WTC11 (cell line): ENCODE results near the gene CT47C1. TPM values are rescaled to one million over a fixed set of nuclear protein-coding genes. Genes with fewer than 3 reads are reported as not detected.

Source experiments
- ATAC-seq: fragments of 200-7000 bp; cut with Tn5 transposase; 2 replicates; pipeline ENCODE4 v1.10.0; 2021; ENCODE audit warnings: mild to moderate bottlenecking, moderate library complexity
- CTCF ChIA-PET: fragments of 300-600 bp; sonication (Branson Sonifier 250); formaldehyde crosslinking; loops from one replicate; lab custom pipeline; 2021; ENCODE audit warnings: antibody characterized with exemption; lab: Charles Lee
- POLR2A ChIA-PET: fragments of 350-600 bp; sonication (Branson Sonifier 250); formaldehyde crosslinking; loops from one replicate; lab custom pipeline; 2021; ENCODE audit warnings: antibody characterized with exemption; lab: Charles Lee
- DNase-seq: peaks from one replicate; pipeline ENCODE4 v3.0.0; 2021; ENCODE audit warnings: low spot score
- H3K27ac Mint-ChIP-seq: 2 replicates; pipeline ENCODE4 v1.8.0; 2021; ENCODE audit warnings: mixed read lengths
- H3K27me3 Mint-ChIP-seq: 2 replicates; pipeline ENCODE4 v1.8.0; 2021; ENCODE audit warnings: low read depth, mild to moderate bottlenecking, moderate library complexity, mixed read lengths
- H3K36me3 Mint-ChIP-seq: 2 replicates; pipeline ENCODE4 v1.8.0; 2021; ENCODE audit warnings: mixed read lengths
- H3K4me1 Mint-ChIP-seq: 2 replicates; pipeline ENCODE4 v1.8.0; 2022; ENCODE audit warnings: mixed read lengths
- H3K4me3 Mint-ChIP-seq: 2 replicates; pipeline ENCODE4 v1.8.0; 2021; ENCODE audit warnings: mild to moderate bottlenecking, moderate library complexity, mixed read lengths
- H3K9me3 Mint-ChIP-seq: 2 replicates; pipeline ENCODE4 v1.8.0; 2021; ENCODE audit warnings: mixed read lengths
- AR ChIP-seq: fragments of 250-450 bp; sonication (Bioruptor Pico); IDR thresholded peaks from 2 replicates; pipeline ENCODE4 v1.9.0; 2021; ENCODE audit warnings: mild to moderate bottlenecking
- ATF1 ChIP-seq: sonication (generic); formaldehyde crosslinking; IDR thresholded peaks from 2 replicates; pipeline ENCODE4 v1.8.1; 2023; ENCODE audit warnings: mild to moderate bottlenecking, moderate library complexity, missing genetic modification reagents
- CREM ChIP-seq: sonication (generic); formaldehyde crosslinking; IDR thresholded peaks from 2 replicates; pipeline ENCODE4 v1.8.1; 2022; ENCODE audit warnings: mild to moderate bottlenecking, missing genetic modification reagents, moderate library complexity
- ELF4 ChIP-seq: sonication (generic); formaldehyde crosslinking; IDR thresholded peaks from 2 replicates; pipeline ENCODE4 v1.8.1; 2022; ENCODE audit warnings: low read depth, mild to moderate bottlenecking, moderate library complexity, missing genetic modification reagents
- FOXJ3 ChIP-seq: sonication (generic); formaldehyde crosslinking; IDR thresholded peaks from 2 replicates; pipeline ENCODE4 v1.9.0; 2021; ENCODE audit warnings: missing genetic modification reagents, mild to moderate bottlenecking, borderline replicate concordance
- FOXK1 ChIP-seq: sonication (generic); formaldehyde crosslinking; IDR thresholded peaks from 2 replicates; pipeline ENCODE4 v1.8.0; 2022; ENCODE audit warnings: mild to moderate bottlenecking, moderate library complexity, missing genetic modification reagents
- IRF1 ChIP-seq: sonication (generic); formaldehyde crosslinking; IDR thresholded peaks from 2 replicates; pipeline ENCODE4 v1.8.0; 2023; ENCODE audit warnings: missing genetic modification reagents
- JUN ChIP-seq: sonication (generic); formaldehyde crosslinking; IDR thresholded peaks from 2 replicates; pipeline ENCODE4 v1.8.0; 2023; ENCODE audit warnings: mild to moderate bottlenecking, missing genetic modification reagents
- NFE2L1 ChIP-seq: sonication (generic); formaldehyde crosslinking; IDR thresholded peaks from 2 replicates; pipeline ENCODE4 v1.8.1; 2023; ENCODE audit warnings: missing genetic modification reagents
- NFYB ChIP-seq: sonication (generic); formaldehyde crosslinking; conservative IDR thresholded peaks from 2 replicates; pipeline ENCODE4 v1.8.0; 2022; ENCODE audit warnings: low read depth, missing genetic modification reagents
- PRDM15 ChIP-seq: sonication (generic); formaldehyde crosslinking; IDR thresholded peaks from 2 replicates; pipeline ENCODE4 v1.8.0; 2022; ENCODE audit warnings: missing genetic modification reagents
- SMAD4 ChIP-seq: sonication (generic); formaldehyde crosslinking; IDR thresholded peaks from 2 replicates; pipeline ENCODE4 v1.8.0; 2022; ENCODE audit warnings: mild to moderate bottlenecking, missing genetic modification reagents
- STAT6 ChIP-seq: sonication (generic); formaldehyde crosslinking; conservative IDR thresholded peaks from 2 replicates; pipeline ENCODE4 v1.8.1; 2023; ENCODE audit warnings: mild to moderate bottlenecking, low read depth, missing genetic modification reagents, moderate library complexity
- TEAD1 ChIP-seq: sonication (generic); formaldehyde crosslinking; IDR thresholded peaks from 2 replicates; pipeline ENCODE4 v1.8.0; 2022; ENCODE audit warnings: mild to moderate bottlenecking, missing genetic modification reagents
- ZMAT4 ChIP-seq: fragments of 250-450 bp; sonication (Bioruptor Pico); IDR thresholded peaks from 2 replicates; pipeline ENCODE4 v1.9.0; 2021; ENCODE audit warnings: mild to moderate bottlenecking
- ZNF138 ChIP-seq: sonication (generic); formaldehyde crosslinking; conservative IDR thresholded peaks from 2 replicates; pipeline ENCODE4 v1.8.1; 2022; ENCODE audit warnings: mild to moderate bottlenecking, moderate library complexity, missing genetic modification reagents
- ZNF219 ChIP-seq: sonication (generic); formaldehyde crosslinking; IDR thresholded peaks from 2 replicates; pipeline ENCODE4 v1.8.0; 2023; ENCODE audit warnings: missing genetic modification reagents, mild to moderate bottlenecking, borderline replicate concordance
- ZNF263 ChIP-seq: sonication (generic); formaldehyde crosslinking; IDR thresholded peaks from 2 replicates; pipeline ENCODE4 v1.8.1; 2022; ENCODE audit warnings: low read depth, mild to moderate bottlenecking, moderate library complexity, missing genetic modification reagents
- ZNF416 ChIP-seq: fragments of 250-450 bp; sonication (Bioruptor Pico); IDR thresholded peaks from 2 replicates; pipeline ENCODE4 v1.9.0; 2021; ENCODE audit warnings: mild to moderate bottlenecking, inconsistent platforms
- ZNF532 ChIP-seq: fragments of 250-450 bp; sonication (Bioruptor Pico); IDR thresholded peaks from 2 replicates; pipeline ENCODE4 v1.9.0; 2021; ENCODE audit warnings: mild to moderate bottlenecking, borderline replicate concordance
- total RNA-seq: library from RNA; stranded (reverse); gene quantifications from 3 replicates; pipeline ENCODE4 v1.2.3, GENCODE V29; 2021

CT47C1 gene
- total RNA-seq, 1 experiment from 2014 or later, result not detected

GRCh38 chrX:119071381-119071780, 1.4 kb upstream of the CT47C1 start (continued):
- TF ChIP-seq ZNF532 (CRISPR knock-in tag) (no peak), IRF1 (CRISPR knock-in tag) (no peak), NFYB (CRISPR knock-in tag) (no peak), ZNF263 (CRISPR knock-in tag) (no peak)

- H3K27me3 Mint-ChIP-seq, result peaks cover 4% of the 10 kb centered on the region; the same call in 1 of the 2 replicates
- ChIA-PET POLR2A (no interaction called here), CTCF (no interaction called here)
- ATAC-seq, result no peak
- TF ChIP-seq ZMAT4 (CRISPR knock-in tag) (no peak), AR (no peak), FOXK1 (CRISPR knock-in tag) (no peak), ATF1 (no peak), ELF4 (CRISPR knock-in tag) (no peak), ZNF138 (CRISPR knock-in tag) (no peak), ZNF219 (CRISPR knock-in tag) (no peak), SMAD4 (no peak), NFE2L1 (no peak), CREM (CRISPR knock-in tag) (no peak), TEAD1 (CRISPR knock-in tag) (no peak), FOXJ3 (CRISPR knock-in tag) (no peak)
- no peak overlapping the region for H3K4me3 Mint-ChIP-seq
- no peak for DNase-seq
- H3K36me3 Mint-ChIP-seq, result no peaks in the 10 kb centered on the region
- H3K9me3 Mint-ChIP-seq, result no peaks in the 10 kb centered on the region
- no peaks in the 10 kb centered on the region for H3K4me1 Mint-ChIP-seq
- H3K27ac Mint-ChIP-seq, result no peak overlapping the region
Measured at GRCh38 chrX:119073200-119073905, 560 bp downstream of the CT47C1 start.

- no peak overlapping the region for H3K27ac Mint-ChIP-seq
- H3K4me1 Mint-ChIP-seq, result no peaks in the 10 kb centered on the region
- no peak for ATAC-seq
- TF ChIP-seq STAT6 (CRISPR knock-in tag) (no peak), ZNF416 (CRISPR knock-in tag) (no peak), JUN (CRISPR knock-in tag) (no peak), PRDM15 (CRISPR knock-in tag) (no peak)
- TF ChIP-seq, all 79 proteins: peak for 0
- Mint-ChIP-seq H3K27me3 (peaks cover 4% of the 10 kb centered on the region; the same call in 1 of the 2 replicates), H3K9me3 (no peaks in the 10 kb centered on the region), H3K36me3 (no peaks in the 10 kb centered on the region), H3K4me3 (no peak overlapping the region)
- DNase-seq, result no peak
- ChIA-PET CTCF (no interaction called here), POLR2A (no interaction called here)
Measured at GRCh38 chrX:119073911-119074310, 1.1 kb downstream of the CT47C1 start.
